Stimulated activated effector memory CD8-positive, alpha-beta T cell treated with anti-CD3 and anti-CD28 coated beads, Interleukin-12 subunit alpha, Interleukin-12 subunit beta, amount 100 ng/mL, for 72 hours (primary cell): ENCODE measurements around the gene DENND1A.
A peak's percentile ranks its signal among the peaks of the same experiment; 100 is the strongest.
"Not testable (repeated sequence)": the region's sequence is repeated elsewhere in the genome, so short reads cannot be mapped to it uniquely, and the experiment has no call there.

ENCODE experiments used
- ATAC-seq: fragments of 150-1000 bp; cut with Tn5 transposase; 2 replicates; pipeline ENCODE4 v1.10.0; 2021
- DNase-seq, 2 donors: peaks; one replicate each; pipeline ENCODE4 v3.0.0; 2021 to 2022; ENCODE audit warnings: low spot score in 2 of 2
- H3K27ac Mint-ChIP-seq: one replicate; pipeline ENCODE4 v1.8.0; 2022; ENCODE audit warnings: mild to moderate bottlenecking, mixed read lengths
- H3K36me3 Mint-ChIP-seq: one replicate; pipeline ENCODE4 v1.8.0; 2022; ENCODE audit warnings: mild to moderate bottlenecking, mixed read lengths
- H3K4me1 Mint-ChIP-seq: one replicate; pipeline ENCODE4 v1.8.0; 2022; ENCODE audit warnings: mixed read lengths
- H3K4me3 Mint-ChIP-seq: one replicate; pipeline ENCODE4 v1.8.0; 2022; ENCODE audit warnings: mild to moderate bottlenecking, mixed read lengths
- H3K9me3 Mint-ChIP-seq: one replicate; pipeline ENCODE4 v1.8.0; 2022; ENCODE audit warnings: mixed read lengths

Gene DENND1A

GRCh38 chr9:123342247-123342646, 587.7 kb downstream of the DENND1A start:
- ATAC-seq (no peak), DNase-seq (no peak)
- Mint-ChIP-seq H3K4me1 (peaks cover 46% of the 10 kb centered on the region), H3K9me3 (no peaks in the 10 kb centered on the region), H3K27ac (peak overlapping the region; percentile 97), H3K4me3 (no peak overlapping the region), H3K36me3 (peaks cover 17% of the 10 kb centered on the region)

GRCh38 chr9:123341816-123342215, 588.1 kb downstream of the DENND1A start:
- DNase-seq (no peak), ATAC-seq (no peak)
- no peak overlapping the region for H3K4me3 Mint-ChIP-seq
- peak overlapping the region; percentile 97 for H3K27ac Mint-ChIP-seq
- peaks cover 17% of the 10 kb centered on the region for H3K36me3 Mint-ChIP-seq
- peaks cover 46% of the 10 kb centered on the region for H3K4me1 Mint-ChIP-seq
- no peaks in the 10 kb centered on the region for H3K9me3 Mint-ChIP-seq

GRCh38 chr9:123339666-123340510, 590.0 kb downstream of the DENND1A start:
- Mint-ChIP-seq H3K9me3 (no peaks in the 10 kb centered on the region), H3K27ac (peak overlapping the region; percentile 97), H3K4me3 (peak overlapping the region; percentile 78), H3K36me3 (peaks cover 17% of the 10 kb centered on the region), H3K4me1 (peaks cover 52% of the 10 kb centered on the region)
- peak; percentile 20 to 72 for DNase-seq
- ATAC-seq: peak; percentile 82

- Mint-ChIP-seq H3K4me3 (peak overlapping the region; percentile 78), H3K4me1 (peaks cover 52% of the 10 kb centered on the region), H3K27ac (peak overlapping the region; percentile 97), H3K9me3 (no peaks in the 10 kb centered on the region), H3K36me3 (peaks cover 17% of the 10 kb centered on the region)
- ATAC-seq: peak; percentile 86
- DNase-seq: peak; percentile 64 to 88
These were observed 590.9 kb downstream of the DENND1A start for GRCh38 chr9:123338710-123339665.

- H3K9me3 Mint-ChIP-seq: no peaks in the 10 kb centered on the region
- peak overlapping the region; percentile 78 for H3K4me3 Mint-ChIP-seq
- H3K27ac Mint-ChIP-seq: peak overlapping the region; percentile 97
- DNase-seq (no peak), ATAC-seq (no peak)
- H3K36me3 Mint-ChIP-seq: peaks cover 17% of the 10 kb centered on the region
- peaks cover 55% of the 10 kb centered on the region for H3K4me1 Mint-ChIP-seq
These were observed 592.0 kb downstream of the DENND1A start for GRCh38 chr9:123337971-123338370.

- Mint-ChIP-seq H3K36me3 (peaks cover 17% of the 10 kb centered on the region), H3K9me3 (no peaks in the 10 kb centered on the region), H3K27ac (no peak overlapping the region), H3K4me3 (no peak overlapping the region), H3K4me1 (peaks cover 54% of the 10 kb centered on the region)
- DNase-seq: no peak
- no peak for ATAC-seq
These were observed 593.0 kb downstream of the DENND1A start for GRCh38 chr9:123336959-123337358.

- Mint-ChIP-seq H3K4me1 (peaks cover 49% of the 10 kb centered on the region), H3K36me3 (peaks cover 17% of the 10 kb centered on the region), H3K27ac (no peak overlapping the region), H3K4me3 (no peak overlapping the region), H3K9me3 (no peaks in the 10 kb centered on the region)
- DNase-seq (no peak), ATAC-seq (no peak)
These were observed 593.5 kb downstream of the DENND1A start for GRCh38 chr9:123336449-123336848.

- Mint-ChIP-seq H3K4me3 (no peak overlapping the region), H3K9me3 (no peaks in the 10 kb centered on the region), H3K27ac (no peak overlapping the region), H3K36me3 (peaks cover 17% of the 10 kb centered on the region), H3K4me1 (peaks cover 44% of the 10 kb centered on the region)
- DNase-seq (no peak), ATAC-seq (no peak)
These were observed 594.0 kb downstream of the DENND1A start for GRCh38 chr9:123335986-123336329.

GRCh38 chr9:123335193-123335985, 594.5 kb downstream of the DENND1A start:
- Mint-ChIP-seq H3K4me3 (no peak overlapping the region), H3K27ac (no peak overlapping the region), H3K9me3 (no peaks in the 10 kb centered on the region), H3K4me1 (peaks cover 38% of the 10 kb centered on the region), H3K36me3 (peaks cover 16% of the 10 kb centered on the region)
- no peak for ATAC-seq
- no peak for DNase-seq

- peaks cover 9% of the 10 kb centered on the region for H3K36me3 Mint-ChIP-seq
- no peaks in the 10 kb centered on the region for H3K9me3 Mint-ChIP-seq
- H3K4me3 Mint-ChIP-seq: no peak overlapping the region
- DNase-seq (no peak), ATAC-seq (no peak)
- no peak overlapping the region for H3K27ac Mint-ChIP-seq
- peaks cover 31% of the 10 kb centered on the region for H3K4me1 Mint-ChIP-seq
These were observed 595.3 kb downstream of the DENND1A start for GRCh38 chr9:123334639-123335038.

GRCh38 chr9:123333058-123333669, 596.8 kb downstream of the DENND1A start:
- H3K4me3 Mint-ChIP-seq, H3K27ac Mint-ChIP-seq, DNase-seq, H3K9me3 Mint-ChIP-seq, H3K36me3 Mint-ChIP-seq: not testable (repeated sequence)
- peaks cover 23% of the 10 kb centered on the region for H3K4me1 Mint-ChIP-seq
- ATAC-seq: peak; percentile 43

- Mint-ChIP-seq H3K36me3 (no peaks in the 10 kb centered on the region), H3K4me3 (no peak overlapping the region), H3K27ac (peak overlapping the region; percentile 11), H3K9me3 (no peaks in the 10 kb centered on the region), H3K4me1 (peaks cover 29% of the 10 kb centered on the region)
- DNase-seq (no peak), ATAC-seq (no peak)
These were observed 598.4 kb downstream of the DENND1A start for GRCh38 chr9:123331346-123332060.
